HG03066 (cell line): ENCODE results near the gene MACO1.
"Not testable (repeated sequence)": the region's sequence is repeated elsewhere in the genome, so short reads cannot be mapped to it uniquely, and the experiment has no call there.

Experiments used
- ATAC-seq: cut with Tn5 transposase; IDR thresholded peaks from one replicate; pipeline ENCODE4 v1.9.1; 2021; ENCODE audit warnings: low read depth; ENCODE audit not compliant: unreplicated experiment

MACO1 gene

GRCh38 chr1:25484533-25484932 is 53.8 kb downstream of the MACO1 start:
- ATAC-seq = no peak

- no peak for ATAC-seq
These were observed 55.1 kb downstream of the MACO1 start for GRCh38 chr1:25485536-25486411.

GRCh38 chr1:25486602-25487001 is 55.9 kb downstream of the MACO1 start:
- no peak for ATAC-seq

- no peak for ATAC-seq
These were observed 56.9 kb downstream of the MACO1 start for GRCh38 chr1:25487628-25488027.

GRCh38 chr1:25492323-25492722 is 61.6 kb downstream of the MACO1 start:
- ATAC-seq = no peak

- no peak for ATAC-seq
These were observed 64.3 kb downstream of the MACO1 start for GRCh38 chr1:25494952-25495351.

GRCh38 chr1:25500694-25501093 is 70.0 kb downstream of the MACO1 start:
- ATAC-seq = no peak

GRCh38 chr1:25501235-25502058 is 70.8 kb downstream of the MACO1 start:
- ATAC-seq = no peak

GRCh38 chr1:25502957-25503356 is 72.3 kb downstream of the MACO1 start:
- no peak for ATAC-seq

GRCh38 chr1:25503551-25504426 is 73.1 kb downstream of the MACO1 start:
- no peak for ATAC-seq

- no peak for ATAC-seq
These were observed 74.3 kb downstream of the MACO1 start for GRCh38 chr1:25504706-25505595.

GRCh38 chr1:25505656-25506385 is 75.1 kb downstream of the MACO1 start:
- no peak for ATAC-seq

GRCh38 chr1:25506566-25507463 is 76.1 kb downstream of the MACO1 start:
- ATAC-seq = not testable (repeated sequence)

- ATAC-seq = no peak
These were observed 83.0 kb downstream of the MACO1 start for GRCh38 chr1:25513666-25514065.

- ATAC-seq = no peak
These were observed 84.3 kb downstream of the MACO1 start for GRCh38 chr1:25515033-25515432.

- no peak for ATAC-seq
These were observed 86.0 kb downstream of the MACO1 start for GRCh38 chr1:25516686-25517085.

GRCh38 chr1:25517476-25518394 is 87.0 kb downstream of the MACO1 start:
- no peak for ATAC-seq
